ENCODE measurements around the gene OTUB2.

The OTUB2 gene

DNA sequence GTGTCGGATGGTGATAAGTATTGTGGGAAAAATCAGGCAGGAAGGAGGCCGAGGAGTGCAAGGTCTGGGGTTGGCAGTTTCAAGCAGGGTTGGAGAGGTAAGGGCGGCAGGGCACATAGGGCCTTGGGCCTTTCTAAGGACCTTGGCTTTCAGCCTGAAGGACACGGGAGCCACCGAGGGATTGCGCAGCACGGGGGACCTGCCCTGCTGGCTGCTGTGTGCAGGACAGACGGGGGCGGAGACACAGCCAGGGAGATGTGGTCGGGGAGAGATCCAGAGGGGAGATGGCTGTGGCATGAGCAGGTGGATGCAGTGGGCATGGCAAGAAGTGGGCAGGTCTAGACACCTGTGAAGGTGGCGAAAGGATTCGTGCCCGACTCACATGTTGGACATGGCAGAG lies 14.7 kb downstream of the OTUB2 start:
- no peak for DNase-seq (ENCODE audit: low read depth in 3 of 3)

DNA sequence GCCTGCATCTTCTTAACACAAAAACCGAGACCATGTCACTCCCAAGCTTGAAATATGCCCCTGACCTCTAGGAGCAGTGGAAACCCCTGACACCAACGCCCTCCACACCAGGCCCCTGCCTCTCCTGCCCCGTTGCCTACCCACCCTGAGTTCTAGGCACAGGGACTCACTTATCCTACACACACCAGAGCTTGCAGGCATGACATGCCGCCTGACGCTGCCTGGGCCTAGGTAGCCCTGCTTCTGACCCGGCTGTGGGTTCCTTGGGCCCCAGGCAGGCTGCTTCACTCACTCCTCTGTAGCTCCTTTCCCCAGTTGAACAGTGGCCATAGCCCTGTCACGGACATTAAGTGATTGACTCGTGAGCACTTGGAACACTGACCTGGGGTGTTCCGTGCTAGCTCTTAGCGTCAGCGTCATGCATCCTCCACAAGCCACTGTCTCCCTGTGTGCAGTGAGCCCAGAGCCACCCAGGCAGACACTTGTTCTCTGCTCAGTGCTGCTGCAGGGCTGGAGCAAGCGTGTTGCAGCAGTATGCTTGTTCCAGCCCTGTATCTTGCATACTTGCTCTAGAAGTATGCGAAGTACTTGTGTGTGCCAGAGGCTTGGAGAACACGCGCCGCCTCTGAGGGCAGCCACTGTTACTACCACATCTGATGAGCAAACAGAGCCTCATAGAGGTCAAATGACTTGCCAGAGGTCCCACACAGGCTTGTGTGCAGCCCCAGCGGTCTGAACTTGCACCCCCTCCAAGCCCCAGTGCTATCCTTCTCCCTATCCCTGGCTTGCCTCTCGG lies 15.6 kb downstream of the OTUB2 start:
- no peak for DNase-seq (ENCODE audit: low read depth in 3 of 3)

DNA sequence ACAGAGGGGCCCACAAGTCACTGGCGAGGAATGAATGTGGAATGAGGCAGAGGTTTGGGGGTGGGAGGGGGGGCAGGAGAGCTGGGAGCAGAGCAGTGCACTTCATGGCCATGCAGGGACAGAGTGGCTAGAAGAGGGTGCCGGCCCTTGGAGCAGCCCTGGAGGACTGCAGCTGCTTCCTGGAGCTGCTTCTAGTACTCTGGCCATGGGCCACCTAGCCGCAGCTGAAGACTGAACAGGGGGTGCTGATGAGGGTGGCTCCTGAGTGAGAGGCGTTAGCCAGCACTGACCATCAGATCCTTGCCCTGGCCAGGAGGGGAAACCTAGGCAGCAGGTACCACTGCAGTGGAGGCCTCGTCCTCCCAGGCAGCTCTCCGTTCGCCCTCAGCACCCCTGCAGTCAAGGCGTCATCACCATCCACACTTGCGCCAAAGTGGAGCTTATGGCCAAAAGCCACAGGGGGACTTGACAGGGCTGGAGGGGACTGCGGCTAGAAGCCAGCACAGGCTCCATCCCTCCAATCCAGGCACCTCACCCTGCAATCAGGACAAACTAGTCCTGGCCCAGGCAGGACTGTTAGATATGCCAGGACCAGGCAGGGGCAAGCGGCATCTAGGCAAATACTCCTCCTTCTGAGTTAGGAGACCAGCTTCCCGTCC lies 16.4 kb downstream of the OTUB2 start:
- no peak for DNase-seq (ENCODE audit: low read depth in 3 of 3)

DNA sequence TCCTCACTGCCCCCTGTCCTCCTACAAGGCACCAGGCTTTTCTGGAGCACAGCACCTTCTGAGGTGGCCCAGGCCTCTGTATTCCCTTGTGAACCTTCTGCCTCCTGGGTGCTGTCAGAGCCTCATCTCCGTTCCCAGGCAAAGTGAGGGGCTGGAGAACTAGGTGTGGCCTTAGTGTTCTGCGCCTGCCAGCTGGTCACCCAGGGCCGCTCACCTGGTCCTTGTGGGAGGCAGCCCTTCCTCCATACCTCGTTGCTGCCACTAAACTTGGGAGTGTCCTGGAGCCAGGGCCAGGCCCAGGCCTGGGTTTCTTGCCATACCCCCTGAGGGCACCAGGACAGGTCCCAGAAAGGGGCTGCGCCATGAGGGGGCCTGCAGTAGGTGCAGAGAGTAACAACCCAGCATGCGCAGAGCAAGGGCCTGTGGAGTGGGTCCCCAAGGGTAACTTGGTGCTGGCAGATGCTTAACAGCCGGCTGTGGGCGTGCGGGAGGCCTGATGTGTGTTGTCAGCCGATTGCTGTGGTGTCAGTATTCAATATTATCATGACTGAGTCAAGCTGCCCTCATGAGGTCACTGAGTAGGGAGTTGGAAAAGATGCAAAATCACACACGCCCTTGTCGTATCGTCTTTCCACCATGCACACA lies 17.1 kb downstream of the OTUB2 start:
- no peak for DNase-seq (ENCODE audit: low read depth in 3 of 3)

DNA sequence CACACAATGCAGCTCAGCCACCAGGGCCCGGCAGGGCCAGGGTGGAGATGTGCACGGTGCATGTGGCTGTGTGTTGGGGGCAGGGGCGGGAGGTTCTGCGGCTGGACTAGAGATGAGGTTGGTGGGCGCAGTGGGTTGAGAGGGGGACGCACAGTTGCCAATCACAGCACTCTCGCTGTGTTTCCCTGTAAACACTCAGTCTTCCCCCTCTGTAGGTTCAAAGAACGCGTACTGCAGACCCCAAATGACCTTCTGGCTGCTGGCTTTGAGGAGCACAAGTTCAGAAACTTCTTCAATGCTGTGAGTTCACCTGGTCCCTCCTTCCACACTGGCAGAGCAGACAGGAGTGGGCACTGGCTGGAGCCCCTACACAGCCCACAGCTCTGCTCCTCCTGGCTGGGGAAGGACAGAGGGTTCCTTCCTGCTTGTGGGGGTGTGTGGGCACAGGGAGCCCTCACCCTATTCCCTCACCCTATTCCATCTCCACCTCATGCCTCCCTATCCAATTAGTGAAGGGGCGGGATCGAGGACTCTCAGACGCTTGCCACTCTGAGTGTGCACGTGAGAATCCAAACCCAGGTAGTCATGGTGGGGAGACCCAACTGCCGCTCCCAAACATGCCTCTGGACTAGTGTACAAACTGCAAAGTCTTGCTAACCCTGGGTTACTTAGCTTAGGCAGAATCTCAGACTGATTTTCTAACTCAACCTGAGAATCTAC lies 17.8 kb downstream of the OTUB2 start:
- no peak for DNase-seq (ENCODE audit: low read depth in 3 of 3)

DNA sequence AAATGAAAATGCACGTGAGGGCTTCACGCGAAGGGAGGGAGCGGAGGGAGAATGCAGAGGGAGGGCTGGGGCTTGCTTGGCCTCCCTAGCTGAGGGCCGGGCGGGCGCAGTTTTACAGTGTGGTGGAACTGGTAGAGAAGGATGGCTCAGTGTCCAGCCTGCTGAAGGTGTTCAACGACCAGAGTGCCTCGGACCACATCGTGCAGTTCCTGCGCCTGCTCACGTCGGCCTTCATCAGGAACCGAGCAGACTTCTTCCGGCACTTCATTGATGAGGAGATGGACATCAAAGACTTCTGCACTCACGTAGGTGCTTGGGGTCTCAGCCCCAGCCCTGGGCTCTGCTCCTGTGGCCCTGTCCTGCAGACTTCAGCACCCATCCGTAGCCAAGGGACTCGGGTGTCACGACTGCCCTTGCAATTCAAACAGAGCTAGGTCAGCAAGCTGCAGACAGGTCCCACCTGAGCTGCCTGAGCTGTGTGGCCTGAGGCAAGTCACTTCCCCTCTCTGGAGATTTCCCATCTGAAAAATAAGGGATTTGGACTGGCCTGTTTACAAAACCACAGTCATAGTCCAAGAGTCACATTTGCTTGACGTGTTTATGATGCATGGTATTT lies 18.4 kb downstream of the OTUB2 start:
- no peak for DNase-seq (ENCODE audit: low read depth in 3 of 3)

DNA sequence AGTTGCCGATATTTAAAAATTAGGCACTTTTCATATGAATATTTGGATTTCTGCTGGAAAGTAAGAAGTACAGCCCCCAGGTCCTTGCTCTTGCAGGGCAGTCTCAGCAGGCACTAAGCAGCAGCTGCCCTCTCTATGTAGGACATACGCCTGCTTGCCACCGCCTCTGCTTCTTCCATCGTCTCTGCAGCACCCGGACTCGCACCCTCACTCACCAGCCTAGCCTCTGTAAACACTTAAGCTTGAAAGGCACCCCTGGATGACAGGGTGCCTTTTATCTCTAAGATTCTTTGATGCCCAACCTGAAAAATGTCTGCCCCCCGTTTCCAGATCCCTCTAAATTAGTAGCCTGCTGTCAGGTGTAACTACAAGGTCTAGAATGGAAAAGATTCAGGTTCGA lies 19.0 kb downstream of the OTUB2 start:
- DNase-seq (ENCODE audit: low read depth in 3 of 3): no peak

DNA sequence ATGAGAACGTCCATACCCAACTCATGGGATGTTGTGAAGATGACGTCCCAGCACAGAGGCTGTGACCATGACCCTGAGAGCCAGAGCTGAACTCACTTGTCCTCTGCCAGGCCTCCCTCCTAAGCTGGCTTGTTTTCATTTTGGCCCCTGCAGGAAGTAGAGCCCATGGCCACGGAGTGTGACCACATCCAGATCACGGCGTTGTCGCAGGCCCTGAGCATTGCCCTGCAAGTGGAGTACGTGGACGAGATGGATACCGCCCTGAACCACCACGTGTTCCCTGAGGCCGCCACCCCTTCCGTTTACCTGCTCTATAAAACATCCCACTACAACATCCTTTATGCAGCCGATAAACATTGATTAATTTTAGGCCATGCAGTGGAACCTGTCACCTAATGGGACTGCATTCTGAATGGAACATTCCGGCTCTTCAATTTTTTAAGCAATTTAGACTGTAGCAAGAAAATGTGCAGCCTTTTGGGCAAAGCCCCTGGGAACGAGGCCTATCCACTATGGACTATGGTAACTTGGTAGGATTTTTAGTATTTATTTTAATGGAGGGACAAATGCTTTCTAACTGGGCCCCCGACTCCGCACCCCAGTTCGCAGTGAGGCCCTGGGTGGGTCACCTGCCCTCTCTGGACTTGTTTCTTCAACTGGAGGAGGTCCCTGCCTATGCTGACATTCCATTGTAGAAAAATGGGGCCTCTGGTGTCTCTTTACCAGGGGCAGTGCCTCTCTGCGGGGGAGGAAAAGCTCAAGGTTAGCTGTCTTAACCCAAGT lies 19.6 kb downstream of the OTUB2 start:
- no peak for DNase-seq (ENCODE audit: low read depth in 3 of 3)

DNA sequence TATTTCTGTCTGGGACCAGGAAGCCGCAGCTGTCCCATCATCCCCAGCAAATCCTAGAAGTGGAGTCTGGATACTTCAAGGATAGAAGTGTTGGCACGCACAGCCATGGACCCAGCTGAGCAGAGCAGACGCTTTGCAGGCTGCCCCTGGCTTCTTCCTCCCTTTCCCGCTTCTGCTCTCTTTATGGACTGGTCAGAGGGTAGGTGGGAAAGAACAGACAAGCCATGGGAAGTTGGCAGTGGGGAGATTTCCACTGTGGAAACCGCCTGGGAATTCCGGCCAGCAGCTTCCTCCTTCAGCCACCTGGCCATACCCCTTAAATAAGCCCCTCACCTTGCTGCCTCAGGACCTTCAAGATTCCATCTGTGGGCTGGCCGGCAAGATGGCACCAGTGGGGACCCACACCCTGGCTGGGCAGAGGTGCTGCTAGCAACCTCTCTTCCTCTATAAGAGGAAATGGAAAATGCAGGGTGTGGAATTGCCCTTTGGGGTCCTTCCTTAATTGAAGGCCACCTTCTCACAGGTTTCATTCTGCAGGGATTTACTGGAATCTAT lies 20.6 kb downstream of the OTUB2 start:
- DNase-seq (ENCODE audit: low read depth in 3 of 3): no peak

DNA sequence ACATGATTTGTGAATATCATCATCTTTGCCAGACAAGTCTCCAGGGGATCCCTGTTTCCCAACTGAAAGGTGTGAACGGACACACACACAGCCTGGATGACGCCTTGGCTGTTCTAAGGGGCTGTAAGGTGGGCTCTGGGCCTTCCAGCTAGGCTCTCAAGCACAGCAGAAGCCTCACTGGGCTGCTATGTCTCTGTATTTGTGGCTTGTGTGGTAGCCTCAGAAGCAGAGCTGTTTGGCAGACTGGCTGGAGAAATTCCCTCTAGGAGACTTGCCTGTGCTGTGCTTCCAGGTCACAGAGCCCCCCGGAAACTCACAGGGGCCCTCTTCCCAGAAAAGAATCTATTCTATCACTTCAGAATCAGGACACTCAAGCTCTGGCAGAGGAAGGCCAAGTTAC lies 21.4 kb downstream of the OTUB2 start:
- no peak for DNase-seq (ENCODE audit: low read depth in 3 of 3)

DNA sequence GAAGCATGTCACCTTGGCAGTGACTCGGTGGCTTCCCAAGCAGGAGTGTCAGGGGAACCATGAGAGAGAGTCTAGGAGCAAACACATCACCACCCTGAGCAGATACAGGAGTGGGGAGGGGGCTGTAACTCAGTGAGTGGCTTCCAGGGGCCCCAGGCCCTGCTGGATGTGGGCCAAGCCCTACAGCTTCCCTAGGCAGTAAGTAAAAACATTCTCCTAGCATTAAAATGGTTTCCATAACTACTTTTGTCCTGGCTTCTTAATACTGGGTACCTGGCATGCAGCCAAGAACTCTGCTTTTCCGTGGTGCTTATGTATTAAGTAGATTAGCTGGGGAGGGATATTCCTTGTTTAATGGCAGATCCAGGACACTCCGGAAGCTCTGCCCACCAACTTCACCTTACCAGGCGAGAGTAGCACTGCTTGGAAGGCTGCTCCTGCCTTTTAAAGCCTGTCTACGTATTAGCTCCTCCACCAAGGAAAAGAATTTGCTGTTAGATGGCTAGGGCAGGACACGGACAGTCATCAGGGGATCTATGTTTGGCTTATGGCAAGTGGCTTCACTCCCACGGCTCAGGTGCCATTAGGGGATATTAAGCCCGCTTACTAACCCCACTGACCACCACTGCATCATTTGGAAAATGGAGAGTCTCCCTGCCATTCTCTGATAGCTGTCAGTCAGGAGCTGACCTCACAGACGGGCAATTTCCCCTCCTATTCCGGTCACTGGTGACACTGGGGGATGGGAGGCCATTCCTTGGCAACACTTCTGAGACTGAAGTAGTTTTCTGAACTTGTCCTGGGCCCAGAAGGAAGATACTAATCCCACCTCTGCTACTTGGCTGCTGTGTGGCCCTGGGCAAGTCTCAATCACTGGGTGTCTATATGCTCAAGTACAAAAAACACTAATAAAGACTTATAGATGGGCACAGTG lies 22.8 kb downstream of the OTUB2 start:
- DNase-seq (ENCODE audit: low read depth in 3 of 3): no peak

DNA sequence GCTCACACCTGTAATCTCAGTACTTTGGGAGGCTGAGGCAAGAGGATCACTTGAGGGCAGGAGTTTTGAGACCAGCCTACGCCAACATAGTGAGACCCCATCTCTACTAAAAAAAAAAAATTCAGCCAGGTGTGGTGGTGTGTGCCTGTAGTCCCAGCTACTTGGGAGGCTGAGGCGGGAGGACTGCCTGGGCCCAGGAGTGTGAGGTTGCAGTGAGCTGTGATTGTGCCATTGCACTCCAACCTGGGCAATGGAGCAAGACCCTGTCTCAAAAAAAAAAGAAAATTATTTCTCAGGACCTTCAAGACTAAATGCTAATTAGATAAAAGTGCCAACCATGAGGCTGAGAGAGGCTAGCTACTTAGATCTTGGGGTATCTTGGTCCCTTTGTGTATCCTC lies 23.5 kb downstream of the OTUB2 start:
- DNase-seq (ENCODE audit: low read depth in 3 of 3): no peak

DNA sequence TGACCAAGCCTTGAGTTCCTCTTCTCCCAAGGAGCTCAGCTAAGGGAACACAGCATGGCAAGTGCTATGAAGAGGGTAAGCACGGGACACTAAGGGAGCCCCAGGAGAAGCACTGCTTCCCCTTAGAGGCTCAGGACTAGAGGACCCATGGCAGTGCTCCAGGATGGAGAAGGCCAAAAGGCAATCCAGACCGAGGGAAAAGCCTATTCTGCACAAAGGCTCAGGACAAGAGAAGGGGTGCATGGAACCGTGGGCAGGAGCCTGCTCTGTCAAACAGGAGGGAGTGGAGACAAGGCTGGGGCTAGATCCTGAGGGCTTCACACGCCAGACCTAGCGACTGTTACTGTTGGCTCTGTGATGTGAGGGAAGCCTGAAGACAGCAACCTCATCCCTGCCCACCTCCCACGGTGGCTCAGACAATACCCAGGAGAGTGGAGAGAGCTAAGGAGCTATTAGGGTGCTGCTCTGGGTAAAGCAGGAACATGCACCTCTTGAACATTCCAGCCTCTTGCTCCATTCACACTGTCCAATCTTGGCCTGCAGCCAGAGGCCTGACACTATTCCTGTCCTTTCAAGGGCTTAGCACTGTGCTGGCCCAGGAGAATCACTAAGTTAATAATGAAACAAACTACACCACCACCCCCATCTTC lies 24.2 kb downstream of the OTUB2 start:
- DNase-seq (ENCODE audit: low read depth in 3 of 3): no peak

DNA sequence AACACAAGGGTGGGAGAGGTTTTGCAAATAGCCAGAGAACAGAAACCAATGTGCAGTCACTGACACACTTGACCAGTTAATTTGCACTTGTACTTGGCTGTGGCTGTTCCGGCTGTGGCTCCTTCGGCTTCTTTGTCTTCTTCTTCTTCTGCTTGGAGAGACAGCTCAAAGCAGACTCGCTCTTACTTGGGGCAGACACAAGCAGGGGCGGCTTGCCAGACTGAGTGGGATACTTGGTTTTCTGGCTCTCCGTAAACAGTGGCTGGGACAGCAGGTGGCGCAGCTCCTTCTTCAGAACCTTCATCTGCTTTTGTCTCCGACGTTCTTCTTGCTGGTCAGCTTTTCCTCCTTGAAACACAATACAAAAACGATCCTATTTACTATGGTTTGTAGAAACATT lies 25.0 kb downstream of the OTUB2 start:
- DNase-seq (ENCODE audit: low read depth in 3 of 3): no peak

DNA sequence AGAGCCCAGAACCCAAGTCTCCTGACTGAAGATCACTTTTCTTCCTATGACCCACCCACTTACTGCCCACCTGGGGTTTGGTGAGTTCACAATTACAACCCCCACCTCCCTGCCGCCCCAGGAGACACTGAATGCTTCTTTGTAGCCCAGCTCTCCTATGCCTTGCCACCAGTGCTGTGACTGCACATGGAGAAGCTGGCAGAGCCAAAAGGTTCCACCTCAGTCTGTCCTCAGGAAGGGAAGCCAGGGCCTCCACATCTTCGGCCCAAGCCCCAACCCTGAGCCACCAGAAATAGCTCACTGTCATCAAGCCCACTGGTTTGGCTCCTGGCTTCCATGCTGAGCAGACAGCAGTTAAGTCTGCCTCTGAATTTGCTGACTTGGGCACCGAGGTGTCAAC lies 25.6 kb downstream of the OTUB2 start:
- DNase-seq (ENCODE audit: low read depth in 3 of 3): no peak

DNA sequence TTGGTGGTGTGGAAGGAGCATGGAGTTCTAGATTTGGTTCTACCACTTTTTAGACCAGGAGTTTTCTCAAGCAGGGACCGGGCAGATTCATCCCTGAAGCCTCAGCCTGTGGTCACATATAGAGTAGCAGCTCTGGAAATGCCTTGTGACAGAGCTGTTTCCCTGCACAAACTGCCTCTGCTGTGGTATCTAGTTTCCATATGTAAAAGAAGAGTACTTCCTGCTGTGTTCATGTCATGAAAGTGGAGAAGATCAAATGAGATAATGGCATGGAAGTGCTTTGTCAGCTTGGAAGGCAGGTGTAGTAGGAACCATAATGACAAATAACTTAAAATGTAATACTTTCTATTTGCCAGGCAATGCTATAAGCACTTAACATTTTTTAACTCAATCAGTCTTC lies 26.1 kb downstream of the OTUB2 start:
- DNase-seq (ENCODE audit: low read depth in 3 of 3): no peak

DNA sequence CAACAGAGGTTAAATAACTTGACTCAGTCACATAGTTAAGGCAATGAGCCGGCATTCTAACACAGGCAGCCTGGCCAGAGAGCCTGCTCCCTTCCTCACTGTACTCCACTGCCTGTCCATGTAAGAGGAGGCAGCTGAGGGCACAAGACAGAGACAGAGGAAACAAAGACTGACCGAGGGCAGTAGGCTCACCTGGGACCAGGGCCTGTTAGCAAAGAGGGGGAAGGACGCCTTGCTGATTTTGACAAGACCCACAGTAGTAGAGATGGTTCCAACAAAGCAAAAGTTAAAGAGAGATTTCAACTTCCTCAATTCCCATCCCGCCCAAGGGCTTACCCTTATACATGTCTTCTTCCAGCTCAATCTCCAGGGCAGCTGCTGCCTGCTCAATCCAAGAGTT lies 26.5 kb downstream of the OTUB2 start:
- DNase-seq (ENCODE audit: low read depth in 3 of 3): no peak

DNA sequence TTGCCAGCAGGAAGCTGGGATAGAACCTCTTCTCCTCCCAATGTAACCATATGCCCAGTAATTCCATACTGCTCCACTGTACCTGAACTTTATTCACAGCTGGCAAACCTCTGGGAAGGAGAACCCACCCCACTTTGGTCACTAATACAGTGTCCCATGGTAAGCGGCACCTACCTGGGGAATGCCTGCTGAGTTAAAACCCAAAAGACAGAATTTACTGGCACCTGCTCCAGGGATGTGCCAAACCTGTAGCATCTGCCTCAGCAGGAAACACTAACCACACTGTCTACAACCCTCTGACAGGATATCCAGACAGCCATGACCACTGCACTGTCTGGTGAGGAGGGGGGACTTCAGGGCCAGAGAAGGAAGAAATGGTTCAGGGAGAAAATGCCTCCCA lies 28.3 kb downstream of the OTUB2 start:
- DNase-seq (ENCODE audit: low read depth in 3 of 3): no peak

DNA sequence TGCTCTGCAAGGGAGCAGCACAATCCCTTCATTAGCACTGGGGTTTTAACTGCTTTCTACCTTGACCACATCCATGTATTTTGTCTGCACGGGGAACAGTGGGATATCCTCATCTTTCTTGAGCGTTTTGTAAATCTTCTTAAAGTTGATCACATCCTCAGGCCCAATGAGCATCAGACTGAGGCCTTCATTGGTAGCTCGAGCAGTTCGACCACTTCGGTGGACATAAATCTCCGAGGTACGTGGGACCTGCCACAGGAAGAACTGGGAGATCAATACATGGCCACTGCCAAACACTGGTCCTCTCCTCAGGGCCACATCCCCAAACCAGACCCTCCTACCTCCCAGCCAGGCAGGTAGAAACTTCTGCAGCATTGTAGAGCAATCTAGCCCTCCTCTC lies 28.8 kb downstream of the OTUB2 start:
- no peak for DNase-seq (ENCODE audit: low read depth in 3 of 3)

Data from stimulated activated CD4-positive, alpha-beta T cell treated with anti-CD3 and anti-CD28 coated beads, TNF-alpha, amount 100 ng/mL, for 48 hours (primary cell).